Nephron (organoid): Measurements from ENCODE around the gene ACTR1A.
"Not testable (repeated sequence)": the region's sequence is repeated elsewhere in the genome, so short reads cannot be mapped to it uniquely, and the experiment has no call there.

Experiments
- H3K27ac Mint-ChIP-seq, 3 experiments: 2 replicates each; pipeline ENCODE4 v1.8.0; 2020; ENCODE audit warnings: mixed read lengths in 3 of 3, mild to moderate bottlenecking in 2 of 3, moderate library complexity in 1 of 3
- H3K27me3 Mint-ChIP-seq: 2 replicates; pipeline ENCODE4 v1.8.0; 2021; ENCODE audit warnings: low read depth, mild to moderate bottlenecking, moderate library complexity, mixed read lengths
- H3K36me3 Mint-ChIP-seq: 2 replicates; pipeline ENCODE4 v1.8.0; 2020; ENCODE audit warnings: low read depth, mixed read lengths
- H3K4me1 Mint-ChIP-seq: 2 replicates; pipeline ENCODE4 v1.8.0; 2020; ENCODE audit warnings: mixed read lengths
- H3K4me3 Mint-ChIP-seq, 3 experiments: 2 replicates each; pipeline ENCODE4 v1.8.0; 2020; ENCODE audit warnings: mild to moderate bottlenecking in 3 of 3, mixed read lengths in 3 of 3, moderate library complexity in 2 of 3
- H3K9me3 Mint-ChIP-seq: 2 replicates; pipeline ENCODE4 v1.8.0; 2020; ENCODE audit warnings: mixed read lengths
- TF ChIP-seq, protein P1 (sequence below), 3 experiments: fragments of 200-600 bp; sonication (generic); IDR thresholded peaks; one replicate each; pipeline ENCODE4 v1.5.0; 2021; ENCODE audit warnings: antibody characterized with exemption in 3 of 3; ENCODE audit not compliant: unreplicated experiment in 3 of 3

Gene ACTR1A

DNA sequence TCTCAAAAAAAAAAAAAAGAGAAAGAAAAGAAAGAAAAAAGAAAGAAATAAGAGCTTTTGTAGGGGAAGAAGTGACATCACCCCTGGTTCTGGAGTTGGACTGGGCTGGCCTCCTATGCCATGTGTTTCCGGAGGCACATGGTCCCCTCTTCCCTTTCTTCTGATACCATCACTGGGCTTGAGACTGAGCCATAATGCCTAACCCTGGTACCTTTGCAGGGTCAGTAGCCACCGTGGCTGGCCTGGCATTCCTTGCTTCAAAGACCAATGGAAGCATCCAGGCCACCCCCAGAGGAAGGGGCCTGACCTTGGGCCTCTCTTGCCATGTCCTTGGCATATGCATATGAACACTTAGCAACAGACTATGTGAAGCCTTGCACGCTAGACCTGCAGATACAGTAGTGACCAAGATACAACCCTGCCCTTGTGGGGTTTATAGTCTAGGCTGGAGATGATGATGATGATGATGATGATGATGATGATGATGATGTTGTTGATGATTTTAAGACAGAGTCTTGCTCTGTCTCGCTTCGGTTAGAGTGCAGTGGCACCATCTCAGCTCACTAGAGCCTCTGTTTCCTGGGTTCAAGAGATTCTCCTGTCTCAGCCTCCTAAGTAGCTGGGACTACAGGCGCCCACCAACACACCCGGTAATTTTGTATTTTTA is 33.1 kb upstream of the ACTR1A start:
- Mint-ChIP-seq H3K27me3 (no peaks in the 10 kb centered on the region), H3K9me3 (no peaks in the 10 kb centered on the region), H3K27ac (no peak overlapping the region), H3K36me3 (peaks cover 31% of the 10 kb centered on the region), H3K4me3 (no peak overlapping the region), H3K4me1 (no peaks in the 10 kb centered on the region)
- TF ChIP-seq, protein P1, sequence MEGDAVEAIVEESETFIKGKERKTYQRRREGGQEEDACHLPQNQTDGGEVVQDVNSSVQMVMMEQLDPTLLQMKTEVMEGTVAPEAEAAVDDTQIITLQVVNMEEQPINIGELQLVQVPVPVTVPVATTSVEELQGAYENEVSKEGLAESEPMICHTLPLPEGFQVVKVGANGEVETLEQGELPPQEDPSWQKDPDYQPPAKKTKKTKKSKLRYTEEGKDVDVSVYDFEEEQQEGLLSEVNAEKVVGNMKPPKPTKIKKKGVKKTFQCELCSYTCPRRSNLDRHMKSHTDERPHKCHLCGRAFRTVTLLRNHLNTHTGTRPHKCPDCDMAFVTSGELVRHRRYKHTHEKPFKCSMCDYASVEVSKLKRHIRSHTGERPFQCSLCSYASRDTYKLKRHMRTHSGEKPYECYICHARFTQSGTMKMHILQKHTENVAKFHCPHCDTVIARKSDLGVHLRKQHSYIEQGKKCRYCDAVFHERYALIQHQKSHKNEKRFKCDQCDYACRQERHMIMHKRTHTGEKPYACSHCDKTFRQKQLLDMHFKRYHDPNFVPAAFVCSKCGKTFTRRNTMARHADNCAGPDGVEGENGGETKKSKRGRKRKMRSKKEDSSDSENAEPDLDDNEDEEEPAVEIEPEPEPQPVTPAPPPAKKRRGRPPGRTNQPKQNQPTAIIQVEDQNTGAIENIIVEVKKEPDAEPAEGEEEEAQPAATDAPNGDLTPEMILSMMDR (IDR thresholded peaks at IDR 0.05; ENCODE audit: unreplicated experiment in 3 of 3) = no peak

DNA sequence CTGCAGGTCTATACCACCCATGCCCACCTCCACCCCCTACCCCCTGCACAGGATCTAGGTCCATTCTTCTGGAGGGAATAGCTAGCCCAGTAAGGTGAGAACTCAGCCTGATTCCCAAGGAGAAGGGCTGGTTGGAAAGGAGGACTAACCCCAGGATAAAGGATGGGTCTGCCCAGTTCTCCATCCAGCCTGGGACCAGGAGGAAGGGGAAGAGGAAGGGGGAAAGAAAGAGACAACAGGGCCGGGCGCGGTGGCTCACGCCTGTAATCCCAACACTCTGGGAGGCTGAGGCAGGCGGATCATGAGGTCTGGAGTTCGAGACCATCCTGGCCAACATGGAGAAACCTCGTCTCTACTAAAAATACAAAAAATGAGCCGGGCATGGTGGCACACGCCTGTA is 32.5 kb upstream of the ACTR1A start:
- not testable (repeated sequence) for H3K9me3 Mint-ChIP-seq, H3K4me1 Mint-ChIP-seq, H3K27ac Mint-ChIP-seq, H3K4me3 Mint-ChIP-seq, H3K27me3 Mint-ChIP-seq
- H3K36me3 Mint-ChIP-seq = peaks cover 31% of the 10 kb centered on the region

DNA sequence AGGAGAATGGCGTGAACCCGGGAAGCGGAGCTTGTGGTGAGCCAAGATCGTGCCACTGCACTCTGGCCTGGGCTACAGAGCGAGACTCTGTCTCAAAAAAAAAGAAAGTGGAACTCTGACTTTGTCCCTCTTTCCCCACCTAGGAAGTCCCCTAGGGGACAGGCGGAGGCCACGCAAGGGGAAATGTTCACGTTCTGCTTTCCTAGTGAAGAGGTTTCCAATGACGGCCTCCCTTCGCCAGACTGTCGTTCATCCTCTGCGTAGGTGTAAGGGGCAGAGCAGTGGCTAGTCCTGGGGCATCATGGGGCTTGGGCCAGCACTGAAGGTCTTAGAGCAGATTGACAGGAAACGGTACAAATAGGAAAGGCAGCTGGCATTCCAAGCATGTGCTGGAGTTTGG is 31.8 kb upstream of the ACTR1A start:
- H3K4me3 Mint-ChIP-seq = no peak overlapping the region
- no peaks in the 10 kb centered on the region for H3K27me3 Mint-ChIP-seq
- TF ChIP-seq, protein P1 (IDR thresholded peaks at IDR 0.05; ENCODE audit: unreplicated experiment in 3 of 3) = no peak
- H3K36me3 Mint-ChIP-seq = peaks cover 31% of the 10 kb centered on the region
- no peaks in the 10 kb centered on the region for H3K9me3 Mint-ChIP-seq
- no peaks in the 10 kb centered on the region for H3K4me1 Mint-ChIP-seq
- H3K27ac Mint-ChIP-seq = no peak overlapping the region

DNA sequence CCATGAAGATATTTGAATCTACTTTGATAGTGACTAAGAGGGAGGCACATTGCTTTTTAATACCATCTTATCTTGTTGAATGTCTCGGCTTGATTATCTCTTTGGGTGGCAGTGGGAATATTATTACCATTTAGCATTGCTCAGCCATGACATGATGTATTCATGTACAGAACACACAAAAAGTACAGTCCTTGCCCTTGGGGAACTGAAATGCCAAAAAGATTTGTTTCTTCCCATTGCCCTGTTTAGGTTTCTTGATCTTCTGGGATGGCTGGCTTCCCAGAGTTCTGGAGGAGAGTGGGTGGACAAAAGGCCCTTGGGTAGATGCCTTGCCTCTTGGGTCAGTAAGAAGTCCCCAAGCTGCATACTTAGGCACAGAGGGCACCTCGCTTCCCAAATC is 25.0 kb upstream of the ACTR1A start:
- Mint-ChIP-seq H3K27ac (peak overlapping the region; percentile 23 to 62 (median 51)), H3K4me1 (peaks cover 24% of the 10 kb centered on the region), H3K9me3 (no peaks in the 10 kb centered on the region), H3K36me3 (peaks cover 32% of the 10 kb centered on the region), H3K27me3 (no peaks in the 10 kb centered on the region), H3K4me3 (no peak overlapping the region)
- TF ChIP-seq, protein P1 (IDR thresholded peaks at IDR 0.05; ENCODE audit: unreplicated experiment in 3 of 3) = no peak

DNA sequence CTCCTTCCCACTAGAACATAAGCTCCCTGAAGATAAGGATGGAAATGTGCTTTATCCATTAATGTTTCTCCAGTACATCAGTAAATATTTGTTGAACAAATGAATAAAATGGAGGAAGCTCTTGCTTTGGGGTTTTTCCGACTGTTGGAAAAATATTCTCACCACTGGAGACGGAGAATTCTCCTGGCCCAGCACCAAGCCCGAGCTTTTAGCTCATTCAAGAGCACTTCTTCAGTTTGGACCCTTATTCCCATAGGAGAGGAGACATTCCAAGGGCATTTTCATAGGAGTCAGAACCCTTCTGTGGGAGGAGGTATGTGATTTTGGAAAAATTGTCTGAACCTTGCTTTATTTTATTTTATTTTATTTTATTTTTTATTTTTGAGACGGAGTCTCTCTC is 22.2 kb upstream of the ACTR1A start:
- Mint-ChIP-seq H3K9me3 (no peaks in the 10 kb centered on the region), H3K4me3 (no peak overlapping the region), H3K27me3 (no peaks in the 10 kb centered on the region), H3K27ac (peak overlapping the region in 2 of 3 experiments; percentile 38 to 73), H3K36me3 (peaks cover 46% of the 10 kb centered on the region), H3K4me1 (peaks cover 47% of the 10 kb centered on the region)
- TF ChIP-seq, protein P1 (IDR thresholded peaks at IDR 0.05; ENCODE audit: unreplicated experiment in 3 of 3) = no peak

DNA sequence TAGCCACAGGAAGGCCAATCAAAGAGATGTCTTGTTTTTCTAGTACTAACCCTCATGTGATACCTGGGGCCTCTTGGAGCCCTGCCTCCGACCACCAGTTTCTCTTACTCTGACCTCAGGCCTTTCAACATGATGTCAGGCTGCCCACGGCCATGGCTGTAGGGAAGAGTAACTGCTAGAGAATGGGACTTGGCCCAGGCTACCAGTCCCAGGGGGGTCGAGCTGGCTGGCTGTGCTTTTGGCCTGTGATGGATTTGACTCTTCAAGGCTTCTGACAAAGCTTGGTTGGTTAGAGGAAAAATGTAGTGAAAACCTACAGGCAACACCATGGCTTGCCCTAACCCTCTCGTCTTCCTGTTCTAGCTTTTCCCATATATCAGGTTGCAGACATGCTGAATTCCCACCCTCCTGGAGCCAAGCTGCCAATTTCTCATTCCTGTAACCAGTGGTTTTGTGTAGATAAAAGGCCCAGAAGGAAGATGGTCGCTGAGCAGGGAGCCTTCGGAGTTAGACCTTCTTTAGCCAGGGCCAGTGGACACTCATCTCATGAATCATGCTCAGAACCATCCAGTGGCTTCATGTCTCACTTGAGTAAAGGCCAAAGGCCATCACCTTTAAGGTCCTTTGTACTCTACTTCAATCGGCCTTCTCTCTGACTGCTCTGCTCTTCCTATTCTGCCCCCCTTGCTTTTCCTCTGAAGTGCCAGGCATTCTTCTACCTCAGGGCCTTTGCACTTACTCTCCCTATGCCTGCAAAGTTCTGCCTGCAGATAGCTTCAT is 20.9 kb upstream of the ACTR1A start:
- H3K4me1 Mint-ChIP-seq = peaks cover 47% of the 10 kb centered on the region
- no peak overlapping the region for H3K4me3 Mint-ChIP-seq
- peaks cover 46% of the 10 kb centered on the region for H3K36me3 Mint-ChIP-seq
- TF ChIP-seq, protein P1 (IDR thresholded peaks at IDR 0.05; ENCODE audit: unreplicated experiment in 3 of 3) = no peak
- no peaks in the 10 kb centered on the region for H3K9me3 Mint-ChIP-seq
- peak overlapping the region; percentile 21 to 58 (median 57) for H3K27ac Mint-ChIP-seq
- no peaks in the 10 kb centered on the region for H3K27me3 Mint-ChIP-seq
